Inflammatory macrophage treated with lipopolysaccharide for 1 hour (primary cell): ENCODE results near the gene COA5.
"Not testable (repeated sequence)": the region's sequence is repeated elsewhere in the genome, so short reads cannot be mapped to it uniquely, and the experiment has no call there.

ENCODE experiments used
- DNase-seq, 2 donors: peaks; one replicate each; pipeline ENCODE4 v3.0.0-alpha.2; 2020 to 2022

The COA5 gene

GRCh38 chr2:98605076-98605475 is 3.2 kb downstream of the COA5 start:
- DNase-seq: no peak

- no peak for DNase-seq
These were observed 3.8 kb downstream of the COA5 start for GRCh38 chr2:98604547-98604946.

- no peak for DNase-seq
These were observed 6.7 kb downstream of the COA5 start for GRCh38 chr2:98601532-98602132.

- no peak for DNase-seq
These were observed 9.4 kb downstream of the COA5 start for GRCh38 chr2:98598781-98599428.

GRCh38 chr2:98594665-98595064 is 13.6 kb downstream of the COA5 start:
- not testable (repeated sequence) for DNase-seq

GRCh38 chr2:98592565-98592964 is 15.7 kb downstream of the COA5 start:
- DNase-seq: no peak

- no peak for DNase-seq
These were observed 18.8 kb downstream of the COA5 start for GRCh38 chr2:98589489-98589888.

GRCh38 chr2:98588880-98589431 is 19.4 kb downstream of the COA5 start:
- no peak for DNase-seq

GRCh38 chr2:98586551-98587140 is 21.7 kb downstream of the COA5 start:
- DNase-seq: no peak

GRCh38 chr2:98585386-98585785 is 22.9 kb downstream of the COA5 start:
- no peak for DNase-seq

- DNase-seq: no peak
These were observed 24.3 kb downstream of the COA5 start for GRCh38 chr2:98583816-98584618.

- no peak for DNase-seq
These were observed 25.0 kb downstream of the COA5 start for GRCh38 chr2:98583276-98583675.

GRCh38 chr2:98582523-98582922 is 25.8 kb downstream of the COA5 start:
- DNase-seq: no peak

- no peak for DNase-seq
These were observed 27.5 kb downstream of the COA5 start for GRCh38 chr2:98580656-98581284.

GRCh38 chr2:98579926-98580325 is 28.4 kb downstream of the COA5 start:
- no peak for DNase-seq

- DNase-seq: no peak
These were observed 30.1 kb downstream of the COA5 start for GRCh38 chr2:98578231-98578630.

- DNase-seq: no peak
These were observed 31.0 kb downstream of the COA5 start for GRCh38 chr2:98577313-98577712.

GRCh38 chr2:98576666-98577312 is 31.5 kb downstream of the COA5 start:
- no peak for DNase-seq

- DNase-seq: no peak
These were observed 34.9 kb downstream of the COA5 start for GRCh38 chr2:98573426-98573825.

- DNase-seq: no peak
These were observed 35.6 kb downstream of the COA5 start for GRCh38 chr2:98572676-98573075.

GRCh38 chr2:98572211-98572610 is 36.1 kb downstream of the COA5 start:
- DNase-seq: no peak

GRCh38 chr2:98571796-98572195 is 36.5 kb downstream of the COA5 start:
- no peak for DNase-seq
